Endodermal cell (in vitro differentiated cells): ENCODE measurements around the gene H6PD. TPM values are rescaled to one million over a fixed set of nuclear protein-coding genes. Genes with fewer than 3 reads are reported as not detected.

Experiments used
- DNase-seq: peaks from one replicate; pipeline ENCODE4 v3.0.0-alpha.2; 2017
- H3K27ac ChIP-seq: 2 replicates; pipeline ENCODE4 v1.5.1; 2013; ENCODE audit warnings: mild to moderate bottlenecking, low read depth, low read length, moderate library complexity
- H3K27me3 ChIP-seq: 2 replicates; pipeline ENCODE4 v1.6.1; 2013; ENCODE audit warnings: mild to moderate bottlenecking, low read length, moderate library complexity; ENCODE audit not compliant: insufficient read depth, control insufficient read depth, poor library complexity, severe bottlenecking
- H3K36me3 ChIP-seq: 2 replicates; pipeline ENCODE4 v1.7.0; 2013; ENCODE audit warnings: mild to moderate bottlenecking, low read length, moderate library complexity; ENCODE audit not compliant: control insufficient read depth, insufficient read depth
- H3K4me1 ChIP-seq: one replicate; pipeline ENCODE4 v1.7.0; 2013; ENCODE audit warnings: low read length; ENCODE audit not compliant: control insufficient read depth, insufficient read depth
- H3K4me3 ChIP-seq: 2 replicates; pipeline ENCODE4 v1.5.1; 2013; ENCODE audit warnings: mild to moderate bottlenecking, low read length, moderate library complexity
- H3K9ac ChIP-seq: 2 replicates; pipeline ENCODE4 v1.6.1; 2013; ENCODE audit warnings: mild to moderate bottlenecking, low read length, moderate library complexity; ENCODE audit not compliant: poor library complexity, severe bottlenecking; ENCODE audit errors: extremely low read depth
- H3K9me3 ChIP-seq: 2 replicates; pipeline ENCODE4 v1.6.1; 2013; ENCODE audit warnings: mild to moderate bottlenecking, low read length, moderate library complexity; ENCODE audit not compliant: control insufficient read depth
- H3K27ac Mint-ChIP-seq: 2 replicates; pipeline ENCODE4 v1.8.0; 2020; ENCODE audit warnings: mixed read lengths
- H3K27me3 Mint-ChIP-seq: 2 replicates; pipeline ENCODE4 v1.8.0; 2021; ENCODE audit warnings: mild to moderate bottlenecking, mixed read lengths; ENCODE audit not compliant: insufficient read depth
- H3K36me3 Mint-ChIP-seq: 2 replicates; pipeline ENCODE4 v1.8.0; 2020; ENCODE audit warnings: low read depth, mixed read lengths
- H3K4me1 Mint-ChIP-seq: 2 replicates; pipeline ENCODE4 v1.8.0; 2020; ENCODE audit warnings: mixed read lengths
- H3K4me3 Mint-ChIP-seq: 2 replicates; pipeline ENCODE4 v1.8.0; 2020; ENCODE audit warnings: mild to moderate bottlenecking, moderate library complexity, mixed read lengths
- H3K9me3 Mint-ChIP-seq: 2 replicates; pipeline ENCODE4 v1.8.0; 2020; ENCODE audit warnings: mild to moderate bottlenecking, mixed read lengths
- CTCF ChIP-seq: fragments of 200-600 bp; sonication (generic); conservative IDR thresholded peaks from 2 replicates; pipeline ENCODE4 v1.5.0; 2021; ENCODE audit warnings: antibody characterized with exemption, mild to moderate bottlenecking
- WGBS, 2 experiments: methylation state at CpG; one replicate each; pipeline versions ENCODE4 v1.1.5 to v1.1.7; 2013; ENCODE audit warnings: missing lambda C conversion rate in 2 of 2, mixed read lengths in 1 of 2; ENCODE audit not compliant: insufficient coverage in 1 of 2, insufficient read length in 1 of 2; 5-methylcytosine and 5-hydroxymethylcytosine counted together
- total RNA-seq, 2 donors: library from RNA; stranded (reverse); fragmentation: NEBNext Ultra II Directional in 1 of 2; extraction: Animal tissue kit (Norgen Biotek cat#: 25700) in 1 of 2; gene quantifications; 2 replicates in 1 of 2; 3 replicates in 1 of 2; pipeline ENCODE4 v1.2.1, GENCODE V29; 2021

Gene H6PD
- total RNA-seq, 2 donors from 2014 or later = 21.5 to 34.4 TPM

DNA sequence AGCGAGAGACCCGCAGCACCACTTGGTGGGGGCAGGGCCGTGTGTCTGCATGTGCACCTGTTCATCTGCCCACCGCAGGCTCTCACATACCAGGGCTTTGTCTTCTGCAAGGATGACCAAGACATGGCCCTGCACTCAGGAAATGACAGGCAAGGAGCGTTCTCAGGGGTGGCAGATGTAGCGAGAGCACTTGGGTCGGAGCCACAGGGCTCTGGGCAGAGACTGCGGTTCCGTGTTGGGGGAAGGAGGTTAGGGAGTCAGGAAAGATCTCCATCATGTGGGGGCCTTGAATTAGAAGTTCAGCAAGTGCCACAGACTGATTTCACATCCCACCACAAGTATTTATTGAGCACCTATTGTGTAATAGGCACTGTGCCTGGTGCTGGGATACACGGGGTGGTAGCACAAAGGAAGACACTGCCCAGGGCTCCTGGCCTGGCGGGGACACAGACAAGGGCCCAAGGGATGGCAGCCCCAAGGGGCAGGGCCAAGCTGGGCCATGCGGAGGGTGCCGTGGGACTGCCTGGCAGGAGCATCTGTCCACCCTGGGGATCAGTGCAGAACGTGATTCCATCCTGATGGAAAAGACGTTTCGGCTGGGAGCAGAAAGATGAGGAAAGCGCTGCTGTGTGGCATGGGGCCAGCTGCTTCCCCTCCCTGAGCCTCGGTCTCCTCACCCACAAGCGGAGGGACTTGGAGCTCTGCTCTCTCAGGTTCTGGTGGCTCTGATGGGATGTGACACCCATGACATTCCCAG, 46.7 kb downstream of the H6PD start:
- no peaks in the 10 kb centered on the region for H3K27me3 ChIP-seq
- Mint-ChIP-seq H3K9me3 (peaks cover 8% of the 10 kb centered on the region), H3K36me3 (no peaks in the 10 kb centered on the region), H3K27me3 (peaks cover 5% of the 10 kb centered on the region), H3K4me1 (peaks cover 14% of the 10 kb centered on the region), H3K4me3 (no peak overlapping the region), H3K27ac (no peak overlapping the region)
- H3K9me3 ChIP-seq = peaks cover 3% of the 10 kb centered on the region
- WGBS, 2 experiments = 89 to 94% methylated on average over 11 to 19 of the region's 19 CpGs
- no peaks in the 10 kb centered on the region for H3K36me3 ChIP-seq
- H3K4me3 ChIP-seq = no peak overlapping the region
- H3K27ac ChIP-seq = no peak overlapping the region
- DNase-seq = no peak
- no peak overlapping the region for H3K9ac ChIP-seq
- no peak for TF ChIP-seq CTCF
- H3K4me1 ChIP-seq = peaks cover 3% of the 10 kb centered on the region

- no peak overlapping the region for H3K27ac Mint-ChIP-seq
- WGBS, 2 experiments = 83 to 87% methylated on average over 12 of the region's 12 CpGs
These were observed 47.5 kb downstream of the H6PD start for GRCh38 chr1:9281908-9282695.

DNA sequence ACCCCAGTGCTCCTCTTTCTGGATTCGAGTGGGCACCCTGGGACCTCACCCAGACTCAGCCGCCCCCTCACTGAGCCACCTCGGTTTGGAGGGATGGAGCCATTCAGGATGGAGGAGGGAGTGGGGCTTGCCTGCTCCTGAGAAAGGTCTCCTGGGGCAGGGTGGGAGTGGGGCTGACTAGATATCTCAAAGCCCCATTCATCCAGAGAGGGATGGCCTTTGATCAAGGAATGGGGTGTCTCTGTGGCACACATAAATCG, 48.1 kb downstream of the H6PD start:
- no peaks in the 10 kb centered on the region for H3K27me3 ChIP-seq
- WGBS, 2 experiments = 67 to 84% methylated on average over 1 to 4 of the region's 4 CpGs
- Mint-ChIP-seq H3K9me3 (peaks cover 10% of the 10 kb centered on the region), H3K36me3 (no peaks in the 10 kb centered on the region), H3K4me1 (peaks cover 14% of the 10 kb centered on the region), H3K27ac (no peak overlapping the region), H3K27me3 (peaks cover 10% of the 10 kb centered on the region), H3K4me3 (no peak overlapping the region)
- peaks cover 3% of the 10 kb centered on the region for H3K9me3 ChIP-seq
- no peak overlapping the region for H3K27ac ChIP-seq
- no peak overlapping the region for H3K9ac ChIP-seq
- TF ChIP-seq CTCF = no peak
- no peak overlapping the region for H3K4me3 ChIP-seq
- no peaks in the 10 kb centered on the region for H3K36me3 ChIP-seq
- DNase-seq = no peak
- peaks cover 3% of the 10 kb centered on the region for H3K4me1 ChIP-seq

More at GRCh38 chr1:9281908-9282695, 47.5 kb downstream of the H6PD start:
- no peak for DNase-seq
- no peak overlapping the region for H3K4me3 Mint-ChIP-seq
- H3K36me3 Mint-ChIP-seq = no peaks in the 10 kb centered on the region
- no peak for TF ChIP-seq CTCF
- no peaks in the 10 kb centered on the region for H3K27me3 ChIP-seq
- peaks cover 3% of the 10 kb centered on the region for H3K9me3 ChIP-seq
- peaks cover 14% of the 10 kb centered on the region for H3K4me1 Mint-ChIP-seq
- H3K27me3 Mint-ChIP-seq = peaks cover 8% of the 10 kb centered on the region
- peaks cover 8% of the 10 kb centered on the region for H3K9me3 Mint-ChIP-seq
- H3K36me3 ChIP-seq = no peaks in the 10 kb centered on the region
- H3K9ac ChIP-seq = no peak overlapping the region
- no peak overlapping the region for H3K4me3 ChIP-seq
- H3K27ac ChIP-seq = no peak overlapping the region
- peaks cover 3% of the 10 kb centered on the region for H3K4me1 ChIP-seq
